Vagina (tissue), 2 donors: ENCODE data around the gene EDC4. TPM values are rescaled to one million over a fixed set of nuclear protein-coding genes. Genes with fewer than 3 reads are reported as not detected.
A peak's percentile ranks its signal among the peaks of the same experiment; 100 is the strongest.

Source experiments
- DNase-seq, 2 donors: peaks; one replicate each; pipeline ENCODE4 v3.0.0-alpha.2; 2017; ENCODE audit errors: extremely low spot score in 2 of 2
- H3K27ac ChIP-seq: fragments of 200-600 bp; sonication (generic); one replicate; pipeline ENCODE4 v1.5.1; 2019
- H3K27me3 ChIP-seq: fragments of 200-600 bp; sonication (generic); one replicate; pipeline ENCODE4 v1.5.1; 2019
- H3K36me3 ChIP-seq, 2 donors: fragments of 200-600 bp; sonication (generic); one replicate each; pipeline ENCODE4 v1.5.1; 2017 to 2019
- H3K4me1 ChIP-seq: fragments of 200-600 bp; sonication (generic); one replicate; pipeline ENCODE4 v1.5.1; 2019
- H3K4me3 ChIP-seq, 2 donors: fragments of 200-600 bp; sonication (generic); 1 replicate in 1 of 2; 2 replicates in 1 of 2; pipeline ENCODE4 v1.5.1; 2016 to 2019
- H3K9me3 ChIP-seq: fragments of 200-600 bp; sonication (generic); one replicate; pipeline ENCODE4 v1.5.1; 2019
- CTCF ChIP-seq, 3 experiments: fragments of 450-650 bp in 2 of 3; fragments of 200-600 bp in 1 of 3; sonication (generic) in 1 of 3; IDR thresholded peaks; one replicate each; pipeline ENCODE4 v1.5.1; 2017 to 2019; ENCODE audit warnings: antibody characterized with exemption in 3 of 3, mild to moderate bottlenecking in 2 of 3, moderate library complexity in 2 of 3
- POLR2A ChIP-seq, 2 donors: fragments of 450-650 bp; IDR thresholded peaks; one replicate each; pipeline ENCODE4 v1.6.1; 2017; ENCODE audit warnings: antibody characterized with exemption in 2 of 2, mild to moderate bottlenecking in 2 of 2, moderate library complexity in 2 of 2
- POLR2AphosphoS5 ChIP-seq, 2 donors: sonication (generic); formaldehyde crosslinking; IDR thresholded peaks; one replicate each; pipeline ENCODE4 v1.9.0; 2017; ENCODE audit warnings: antibody characterized with exemption in 2 of 2, mild to moderate bottlenecking in 2 of 2, low read depth in 1 of 2; ENCODE audit not compliant: insufficient read depth in 1 of 2
- intact Hi-C: fragments of 100-400 bp; cut with DNase I; formaldehyde crosslinking; loops from one replicate; pipeline ENCODE4 v1.15.1; 2023
- total RNA-seq: library from RNA; depleted of rRNA; stranded (reverse); fragments of >200 nt; gene quantifications from one replicate; pipeline ENCODE4 v1.2.3, GENCODE V29; 2016

Gene EDC4
- total RNA-seq, 1 donor from 2014 or later, result 71.9 TPM

- intact Hi-C loops, result no loop called here
- Histone ChIP-seq H3K27me3 (no peaks in the 10 kb centered on the region), H3K9me3 (no peaks in the 10 kb centered on the region), H3K36me3 (no peaks in the 10 kb centered on the region), H3K4me1 (peaks cover 66% of the 10 kb centered on the region), H3K27ac (peak overlapping the region; percentile 100), H3K4me3 (peak overlapping the region; percentile 16 to 64)
- no peak for DNase-seq
- TF ChIP-seq CTCF (IDR thresholded peaks at IDR 0.05) (no peak), POLR2A (IDR thresholded peaks at IDR 0.05) (no peak), POLR2AphosphoS5 (IDR thresholded peaks at IDR 0.05; ENCODE audit: insufficient read depth in 1 of 2, low read depth in 1 of 2) (no peak)
These were observed 28.4 kb upstream of the EDC4 start for GRCh38 chr16:67844497-67844896.

- H3K9me3 ChIP-seq, result no peaks in the 10 kb centered on the region
- TF ChIP-seq POLR2AphosphoS5 (IDR thresholded peaks at IDR 0.05; ENCODE audit: insufficient read depth in 1 of 2, low read depth in 1 of 2) (no peak), CTCF (IDR thresholded peaks at IDR 0.05) (no peak), POLR2A (IDR thresholded peaks at IDR 0.05) (no peak)
- peak overlapping the region; percentile 100 for H3K27ac ChIP-seq
- no peaks in the 10 kb centered on the region for H3K36me3 ChIP-seq
- H3K4me1 ChIP-seq, result peaks cover 67% of the 10 kb centered on the region
- no peak for DNase-seq
- intact Hi-C loops, result no loop called here
- H3K4me3 ChIP-seq, result peak overlapping the region; percentile 79 to 98
- no peaks in the 10 kb centered on the region for H3K27me3 ChIP-seq
These were observed 27.4 kb upstream of the EDC4 start for GRCh38 chr16:67845291-67846062.

GRCh38 chr16:67846063-67846319 lies 26.9 kb upstream of the EDC4 start:
- Histone ChIP-seq H3K4me1 (peaks cover 67% of the 10 kb centered on the region), H3K9me3 (no peaks in the 10 kb centered on the region), H3K4me3 (peak overlapping the region; percentile 79 to 98), H3K36me3 (no peaks in the 10 kb centered on the region), H3K27ac (peak overlapping the region; percentile 100), H3K27me3 (no peaks in the 10 kb centered on the region)
- no peak for TF ChIP-seq POLR2AphosphoS5 (IDR thresholded peaks at IDR 0.05; ENCODE audit: insufficient read depth in 1 of 2, low read depth in 1 of 2)
- TF ChIP-seq CTCF (IDR thresholded peaks at IDR 0.05), result no peak
- TF ChIP-seq POLR2A (IDR thresholded peaks at IDR 0.05), result no peak
- intact Hi-C loops, result no loop called here
- no peak for DNase-seq

- H3K4me1 ChIP-seq, result peaks cover 64% of the 10 kb centered on the region
- no peaks in the 10 kb centered on the region for H3K27me3 ChIP-seq
- H3K9me3 ChIP-seq, result no peaks in the 10 kb centered on the region
- no peaks in the 10 kb centered on the region for H3K36me3 ChIP-seq
- intact Hi-C loops, result no loop called here
- TF ChIP-seq POLR2A (IDR thresholded peaks at IDR 0.05), result peak in 1 of 2 donors; percentile 55
- TF ChIP-seq CTCF (IDR thresholded peaks at IDR 0.05), result peak in 1 of 3 experiments; percentile 9
- peak; percentile 90 to 91 for TF ChIP-seq POLR2AphosphoS5 (IDR thresholded peaks at IDR 0.05; ENCODE audit: insufficient read depth in 1 of 2, low read depth in 1 of 2)
- H3K4me3 ChIP-seq, result peak within 1 kb of the TSS; percentile 79 to 98
- peak within 1 kb of the TSS; percentile 100 for H3K27ac ChIP-seq
- peak in 1 of 2 donors; percentile 95 for DNase-seq
These were observed 26.4 kb upstream of the EDC4 start, which contains the start of gene NUTF2 for GRCh38 chr16:67846320-67847063. Gene NUTF2 (plus strand): TSS chr16:67846933. CDS start chr16:67865131, 18,198 bp downstream.
